IPS-NIHi7 (cell line): Measurements from ENCODE around the gene AHNAK2.
"Not testable (repeated sequence)": the region's sequence is repeated elsewhere in the genome, so short reads cannot be mapped to it uniquely, and the experiment has no call there.

ENCODE experiments used
- DNase-seq: peaks from one replicate; pipeline ENCODE4 v3.0.0; 2012; ENCODE audit warnings: mixed read lengths; ENCODE audit errors: extremely low spot score

Gene AHNAK2

GRCh38 chr14:104953896-104954656 lies 24.1 kb downstream of the AHNAK2 start:
- DNase-seq: no peak

- DNase-seq: no peak
Observed at GRCh38 chr14:104953097-104953496, 25.1 kb downstream of the AHNAK2 start.

- not testable (repeated sequence) for DNase-seq
Observed at GRCh38 chr14:104951863-104952657, 26.1 kb downstream of the AHNAK2 start.

GRCh38 chr14:104950701-104951100 lies 27.5 kb downstream of the AHNAK2 start:
- DNase-seq: not testable (repeated sequence)

DNA sequence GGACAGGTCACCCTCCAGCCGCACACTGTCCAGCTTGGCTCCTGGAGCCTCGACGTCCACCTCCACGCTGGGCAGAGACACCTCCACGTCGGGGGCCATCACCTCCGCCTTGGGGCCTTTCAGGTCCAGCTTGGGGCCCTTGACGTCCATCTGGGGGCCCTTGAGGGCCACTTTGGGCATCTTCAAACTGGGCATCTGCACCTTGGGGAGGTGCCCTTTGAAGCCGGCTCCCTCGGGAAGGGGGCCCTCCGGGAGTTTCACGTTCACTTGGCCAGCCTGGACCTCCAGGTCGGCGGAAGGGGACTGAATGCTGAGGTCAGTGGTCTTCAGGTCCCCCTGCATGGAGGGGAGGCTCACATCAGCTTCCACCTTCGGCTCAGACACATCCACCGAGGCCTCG lies 28.2 kb downstream of the AHNAK2 start:
- DNase-seq: no peak

DNA sequence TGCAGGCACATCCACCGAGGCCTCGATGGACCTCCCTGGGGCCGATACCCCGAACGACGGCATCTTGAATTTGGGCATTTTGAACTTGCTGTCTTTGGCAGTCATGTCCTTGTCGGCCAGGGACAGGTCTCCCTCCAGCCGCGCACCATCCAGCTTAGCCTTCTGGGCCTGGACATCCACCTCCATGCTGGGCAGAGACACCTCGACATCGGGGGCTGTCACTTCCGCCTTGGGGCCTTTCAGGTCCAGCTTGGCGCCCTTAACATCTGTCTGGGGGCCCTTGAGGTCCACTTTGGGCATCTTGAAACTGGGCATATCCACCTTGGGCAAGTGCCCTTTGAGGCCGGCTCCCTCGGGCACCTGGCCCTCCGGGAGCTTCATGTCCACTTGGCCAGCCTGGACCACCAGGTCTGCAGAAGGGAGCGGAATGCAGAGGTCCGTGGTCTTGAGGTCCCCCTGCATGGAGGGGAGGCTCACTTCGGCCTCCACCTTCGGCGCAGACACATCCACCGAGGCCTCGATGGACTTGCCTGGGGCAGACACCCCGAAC lies 28.7 kb downstream of the AHNAK2 start:
- not testable (repeated sequence) for DNase-seq

DNA sequence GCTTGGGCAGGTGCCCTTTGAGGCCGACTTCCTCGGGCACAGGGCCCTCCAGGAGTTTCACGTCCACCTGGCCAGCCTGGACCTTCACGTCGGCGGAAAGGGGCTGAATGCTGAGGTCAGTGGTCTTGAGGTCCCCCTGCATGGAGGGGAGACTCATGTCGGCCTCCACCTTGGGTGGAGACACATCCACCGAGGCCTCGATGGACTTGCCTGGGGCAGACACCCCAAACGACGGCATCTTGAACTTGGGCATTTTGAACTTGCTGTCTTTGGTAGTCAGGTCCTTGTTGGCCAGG lies 29.5 kb downstream of the AHNAK2 start:
- no peak for DNase-seq

DNA sequence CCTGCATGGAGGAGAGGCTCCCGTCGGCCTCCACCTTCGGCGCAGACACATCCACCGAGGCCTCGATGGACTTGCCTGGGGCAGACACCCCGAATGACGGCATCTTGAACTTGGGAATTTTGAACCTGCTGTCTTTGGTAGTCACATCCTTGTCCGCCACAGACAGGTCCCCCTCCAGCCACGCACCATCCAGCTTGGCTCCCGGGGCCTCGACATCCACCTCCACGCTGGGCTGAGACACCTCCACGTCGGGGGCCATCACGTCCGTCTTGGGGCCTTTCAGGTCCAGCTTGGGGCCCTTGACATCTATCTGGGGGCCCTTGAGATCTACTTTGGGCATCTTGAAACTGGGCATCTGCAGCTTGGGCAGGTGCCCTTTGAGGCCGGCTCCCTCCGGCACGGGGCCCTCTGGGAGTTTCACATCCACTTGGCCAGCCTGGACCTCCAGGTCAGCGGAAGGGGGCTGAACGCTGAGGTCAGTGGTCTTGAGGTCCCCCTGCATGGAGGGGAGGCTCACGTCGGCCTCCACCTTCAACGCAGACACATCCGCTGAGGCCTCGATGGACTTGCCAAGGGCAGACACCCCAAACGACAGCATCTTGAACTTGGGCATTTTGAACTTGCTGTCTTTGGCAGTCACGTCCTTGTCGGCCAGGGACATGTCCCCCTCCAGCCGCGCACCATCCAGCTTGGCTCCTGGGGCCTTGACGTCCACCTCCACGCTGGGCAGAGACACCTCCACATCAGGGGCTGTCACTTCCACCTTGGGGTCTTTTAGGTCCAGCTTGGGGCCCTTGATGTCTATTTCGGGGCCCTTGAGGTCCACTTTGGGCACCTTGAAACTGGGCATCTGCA lies 30.1 kb downstream of the AHNAK2 start:
- not testable (repeated sequence) for DNase-seq

- not testable (repeated sequence) for DNase-seq
Observed at GRCh38 chr14:104947201-104947600, 31.0 kb downstream of the AHNAK2 start.

- DNase-seq: not testable (repeated sequence)
Observed at GRCh38 chr14:104945986-104946965, 31.9 kb downstream of the AHNAK2 start.

DNA sequence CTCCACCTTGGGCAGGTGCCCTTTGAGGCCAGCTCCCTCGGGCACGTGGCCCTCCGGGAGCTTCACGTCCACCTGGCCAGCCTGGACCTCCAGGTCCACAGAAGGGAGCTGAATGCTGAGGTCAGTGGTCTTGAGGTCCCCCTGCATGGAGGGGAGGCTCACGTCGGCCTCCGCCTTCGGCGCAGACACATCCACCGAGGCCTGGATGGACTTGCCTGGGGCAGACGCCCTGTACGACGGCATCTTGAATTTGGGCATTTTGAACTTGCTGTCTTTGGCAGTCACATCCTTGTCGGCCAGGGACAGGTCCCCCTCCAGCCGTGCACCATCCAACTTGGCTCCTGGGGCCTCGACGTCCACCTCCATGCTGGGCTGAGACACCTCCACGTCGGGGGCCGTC lies 32.9 kb downstream of the AHNAK2 start:
- DNase-seq: not testable (repeated sequence)

GRCh38 chr14:104944436-104945205 lies 33.6 kb downstream of the AHNAK2 start:
- DNase-seq: not testable (repeated sequence)

GRCh38 chr14:104944016-104944308 lies 34.2 kb downstream of the AHNAK2 start:
- not testable (repeated sequence) for DNase-seq

DNA sequence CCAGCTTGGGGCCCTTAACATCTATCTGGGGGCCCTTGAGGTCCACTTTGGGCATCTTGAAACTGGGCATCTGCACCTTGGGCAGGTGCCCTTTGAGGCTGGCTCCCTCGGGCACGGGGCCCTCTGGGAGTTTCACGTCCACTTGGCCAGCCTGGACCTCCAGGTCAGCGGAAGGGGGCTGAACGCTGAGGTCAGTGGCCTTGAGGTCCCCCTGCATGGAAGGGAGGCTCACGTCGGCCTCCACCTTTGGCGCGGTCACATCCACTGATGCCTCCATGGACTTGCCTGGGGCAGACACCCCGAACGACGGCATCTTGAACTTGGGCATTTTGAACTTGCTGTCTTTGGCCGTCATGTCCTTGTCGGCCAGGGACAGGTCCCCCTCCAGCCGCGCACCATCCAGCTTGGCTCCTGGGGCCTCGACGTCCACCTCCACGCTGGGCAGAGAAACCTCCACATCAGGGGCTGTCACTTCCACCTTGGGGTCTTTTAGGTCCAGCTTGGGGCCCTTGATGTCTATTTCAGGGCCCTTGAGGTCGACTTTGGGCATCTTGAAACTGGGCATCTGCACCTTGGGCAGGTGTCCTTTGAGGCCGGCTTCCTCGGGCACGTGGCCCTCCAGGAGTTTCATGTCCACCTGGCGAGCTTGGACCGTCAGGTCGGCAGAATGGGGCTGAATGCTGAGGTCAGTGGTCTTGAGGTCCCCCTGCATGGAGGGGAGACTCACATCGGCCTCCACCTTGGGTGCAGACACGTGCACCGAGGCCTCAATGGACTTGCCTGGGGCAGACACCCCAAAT lies 34.8 kb downstream of the AHNAK2 start:
- DNase-seq: not testable (repeated sequence)

DNA sequence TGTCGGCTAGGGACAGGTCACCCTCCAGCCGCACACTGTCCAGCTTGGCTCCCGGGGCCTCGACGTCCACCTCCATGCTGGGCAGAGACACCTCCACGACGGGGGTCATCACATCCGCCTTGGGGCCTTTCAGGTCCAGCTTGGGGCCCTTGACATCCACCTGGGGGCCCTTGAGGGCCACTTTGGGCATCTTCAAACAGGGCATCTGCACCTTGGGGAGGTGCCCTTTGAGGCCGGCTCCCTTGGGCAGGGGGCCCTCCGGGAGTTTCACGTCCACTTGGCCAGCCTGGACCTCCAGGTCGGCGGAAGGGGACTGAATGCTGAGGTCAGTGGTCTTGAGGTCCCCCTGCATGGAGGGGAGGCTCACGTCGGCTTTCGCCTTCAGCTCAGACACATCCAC lies 35.6 kb downstream of the AHNAK2 start:
- no peak for DNase-seq

DNA sequence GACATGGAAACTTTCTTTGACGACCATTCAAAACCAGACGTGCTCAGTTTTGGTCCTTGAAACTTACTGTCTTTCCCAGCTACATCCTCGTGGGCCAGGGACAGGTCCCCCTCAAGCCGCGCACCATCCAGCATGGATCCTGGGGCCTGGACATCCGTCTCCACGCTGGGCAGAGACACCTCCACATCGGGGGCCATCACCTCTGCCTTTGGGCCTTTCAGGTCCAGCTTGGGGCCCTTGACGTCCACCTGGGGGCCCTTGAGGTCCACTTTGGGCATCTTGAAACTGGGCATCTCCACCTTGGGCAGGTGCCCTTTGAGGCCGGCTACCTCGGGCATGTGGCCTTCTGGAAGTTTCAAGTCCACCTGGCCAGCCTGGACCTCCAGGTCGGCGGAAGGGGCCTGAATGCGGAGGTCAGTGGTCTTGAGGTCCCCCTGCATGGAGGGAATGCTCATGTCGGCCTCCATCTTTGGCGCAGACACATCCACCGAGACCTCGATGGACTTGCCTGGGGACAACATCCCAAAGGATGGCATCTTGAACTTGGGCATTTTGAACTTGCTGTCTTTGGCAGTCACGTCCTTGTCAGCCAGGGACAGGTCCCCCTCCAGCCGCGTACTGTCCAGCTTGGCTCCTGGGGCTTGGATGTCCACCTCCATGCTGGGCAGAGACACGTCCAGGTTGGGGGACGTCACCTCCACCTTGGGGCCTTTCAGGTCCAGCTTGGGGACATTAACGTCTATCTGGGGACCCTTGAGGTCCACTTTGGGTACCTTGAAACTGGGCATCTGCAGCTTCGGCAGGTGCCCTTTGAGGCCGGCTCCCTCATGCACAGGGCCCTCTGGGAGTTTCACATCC lies 36.4 kb downstream of the AHNAK2 start:
- DNase-seq: no peak

DNA sequence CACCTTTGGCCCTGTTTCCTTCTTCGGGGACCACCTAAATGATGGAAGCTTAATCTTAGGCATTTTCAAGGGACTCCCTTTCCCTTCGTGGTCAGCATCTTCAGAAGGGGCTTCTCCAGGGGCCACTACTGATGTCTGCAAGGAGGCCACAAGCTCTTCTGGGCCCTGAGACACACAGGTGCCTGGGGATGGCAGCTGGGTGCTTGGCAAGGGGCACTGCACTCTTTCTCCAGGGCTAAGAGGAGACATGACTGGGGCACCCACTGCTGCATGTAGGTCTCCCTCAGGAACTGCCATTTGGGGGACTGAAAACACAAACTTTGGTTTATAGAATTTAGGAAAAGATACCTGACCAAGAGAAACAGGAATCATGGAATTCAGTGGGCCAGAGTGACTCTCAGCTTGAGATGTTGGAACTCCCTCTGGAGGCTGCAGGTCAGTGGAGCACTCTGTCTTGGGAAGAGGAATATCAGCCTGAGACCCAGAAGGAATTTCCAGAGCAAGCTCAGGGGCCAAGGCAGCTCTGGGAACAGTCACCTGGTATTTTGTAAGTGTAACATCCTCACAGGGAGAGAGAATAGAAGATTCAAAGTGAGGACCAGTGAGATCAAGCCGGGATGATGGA lies 37.5 kb downstream of the AHNAK2 start:
- peak; percentile 69 for DNase-seq
